MM.1S (cell line): Measurements from ENCODE around the gene DPH3.

Source experiments
- DNase-seq: peaks from one replicate; pipeline ENCODE4 v3.0.0-alpha.2; 2015
- H2AFZ ChIP-seq: fragments of 300-600 bp; sonication (generic); 2 replicates; pipeline ENCODE4 v1.6.0; 2016; ENCODE audit warnings: antibody characterized with exemption, low read length
- H3F3A ChIP-seq: fragments of 300-600 bp; sonication (generic); 2 replicates; pipeline ENCODE4 v1.6.1; 2016; ENCODE audit warnings: mild to moderate bottlenecking, antibody characterized with exemption, low read length, moderate library complexity, mixed read lengths; ENCODE audit not compliant: insufficient read depth
- H3K27ac ChIP-seq: fragments of 300-600 bp; sonication (generic); 2 replicates; pipeline ENCODE4 v1.5.1; 2016; ENCODE audit warnings: mild to moderate bottlenecking, low read length
- H3K27me3 ChIP-seq: fragments of 300-600 bp; sonication (generic); replicated peaks from 2 replicates; pipeline ENCODE4 v1.6.0; 2016; ENCODE audit warnings: low read length; ENCODE audit not compliant: insufficient read depth
- H3K36me3 ChIP-seq: fragments of 300-600 bp; sonication (generic); replicated peaks from 2 replicates; pipeline ENCODE4 v1.6.1; 2016; ENCODE audit warnings: mild to moderate bottlenecking, low read length, mixed read lengths; ENCODE audit not compliant: insufficient read depth
- H3K4me1 ChIP-seq: fragments of 300-600 bp; sonication (generic); 2 replicates; pipeline ENCODE4 v1.6.1; 2016; ENCODE audit warnings: low read length, mixed read lengths
- H3K4me2 ChIP-seq: fragments of 300-600 bp; sonication (generic); 2 replicates; pipeline ENCODE4 v1.6.0; 2016; ENCODE audit warnings: low read depth, low read length
- H3K4me3 ChIP-seq: fragments of 300-600 bp; sonication (generic); 2 replicates; pipeline ENCODE4 v1.5.1; 2016; ENCODE audit warnings: low read length, mixed read lengths
- H3K79me2 ChIP-seq: fragments of 300-600 bp; sonication (generic); 2 replicates; pipeline ENCODE4 v1.6.1; 2016; ENCODE audit warnings: mixed run types, low read length, mixed read lengths
- H3K9ac ChIP-seq: fragments of 300-600 bp; sonication (generic); 2 replicates; pipeline ENCODE4 v1.6.1; 2016; ENCODE audit warnings: low read length, mixed read lengths
- H3K9me2 ChIP-seq: fragments of 300-600 bp; sonication (generic); replicated peaks from 2 replicates; pipeline ENCODE4 v1.6.1; 2016; ENCODE audit warnings: mild to moderate bottlenecking, low read length, mixed read lengths; ENCODE audit not compliant: insufficient read depth
- H3K9me3 ChIP-seq: fragments of 300-600 bp; sonication (generic); replicated peaks from 2 replicates; pipeline ENCODE4 v1.6.1; 2016; ENCODE audit warnings: mild to moderate bottlenecking, low read length, mixed read lengths; ENCODE audit not compliant: insufficient read depth
- H4K20me1 ChIP-seq: fragments of 300-600 bp; sonication (generic); 2 replicates; pipeline ENCODE4 v1.6.1; 2016; ENCODE audit warnings: mild to moderate bottlenecking, low read length, moderate library complexity, mixed read lengths; ENCODE audit not compliant: insufficient read depth
- CTCF ChIP-seq: fragments of 300-600 bp; sonication (generic); IDR thresholded peaks from 2 replicates; pipeline ENCODE4 v1.5.1; 2016; ENCODE audit warnings: antibody characterized with exemption, low read length, mixed read lengths
- EZH2 ChIP-seq: fragments of 300-600 bp; sonication (generic); optimal IDR thresholded peaks from 2 replicates; pipeline ENCODE3; 2017; ENCODE audit warnings: low read depth, mild to moderate bottlenecking, antibody characterized with exemption, low read length, mixed read lengths
- EZH2phosphoT487 ChIP-seq: fragments of 300-600 bp; sonication (generic); IDR thresholded peaks from 2 replicates; pipeline ENCODE4 v1.6.1; 2018; ENCODE audit warnings: antibody characterized with exemption, low read length

The DPH3 gene

DNA sequence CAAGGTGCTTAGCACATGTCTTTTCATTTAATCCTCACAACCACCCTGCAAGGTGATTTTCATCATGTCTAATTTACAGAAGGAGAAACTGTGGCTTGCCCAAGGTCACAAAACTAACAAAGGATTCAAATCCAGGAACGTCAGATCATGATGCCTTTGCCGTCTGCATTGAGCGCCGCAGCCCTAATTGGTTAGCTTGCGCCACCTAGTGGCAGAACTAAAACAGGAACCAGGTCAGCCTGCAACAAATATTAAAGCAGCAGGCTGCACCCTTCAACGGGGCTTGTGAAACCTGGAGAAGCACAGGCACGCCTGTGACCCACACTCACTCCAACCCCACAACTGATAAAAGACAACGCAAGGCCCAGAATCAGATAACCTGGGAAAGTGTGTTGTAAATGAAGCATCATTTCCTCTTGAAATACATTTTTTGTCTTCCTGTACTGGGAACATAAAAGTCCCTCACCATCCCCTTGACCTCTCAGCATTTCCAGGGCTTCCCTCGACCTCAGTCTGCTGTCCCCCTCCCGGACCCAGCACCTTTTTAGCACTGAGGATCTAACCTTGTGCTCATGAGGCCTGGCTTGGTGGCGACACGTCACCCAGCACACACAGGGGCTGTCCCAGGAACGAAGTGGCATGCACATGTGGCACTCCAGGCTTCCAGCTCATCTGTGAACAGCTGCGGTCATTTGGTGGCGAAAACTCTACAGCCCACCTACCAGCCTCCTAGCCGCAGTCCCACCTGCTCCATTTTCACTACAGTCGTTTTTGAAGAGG lies 17.3 kb downstream of the DPH3 start:
- no peaks in the 10 kb centered on the region for H3K27me3 ChIP-seq
- no peaks in the 10 kb centered on the region for H4K20me1 ChIP-seq
- H3F3A ChIP-seq = no peaks in the 10 kb centered on the region
- H3K27ac ChIP-seq = no peak overlapping the region
- TF ChIP-seq CTCF = peak; percentile 96
- TF ChIP-seq EZH2phosphoT487 = no peak
- H3K9me3 ChIP-seq = no peaks in the 10 kb centered on the region
- H2AFZ ChIP-seq = peak overlapping the region; percentile 61
- no peaks in the 10 kb centered on the region for H3K4me1 ChIP-seq
- H3K9me2 ChIP-seq = no peaks in the 10 kb centered on the region
- H3K4me2 ChIP-seq = peak overlapping the region; percentile 15; the same call in 1 of the 2 replicates
- peak; percentile 80 for DNase-seq
- H3K4me3 ChIP-seq = no peak overlapping the region
- no peaks in the 10 kb centered on the region for H3K36me3 ChIP-seq
- H3K9ac ChIP-seq = no peak overlapping the region
- no peaks in the 10 kb centered on the region for H3K79me2 ChIP-seq

GRCh38 chr3:16245609-16246008 lies 19.1 kb downstream of the DPH3 start:
- Histone ChIP-seq H3K9ac (no peak overlapping the region), H2AFZ (no peak overlapping the region), H3F3A (no peaks in the 10 kb centered on the region), H3K36me3 (no peaks in the 10 kb centered on the region), H4K20me1 (no peaks in the 10 kb centered on the region), H3K79me2 (no peaks in the 10 kb centered on the region), H3K27me3 (no peaks in the 10 kb centered on the region), H3K4me2 (no peak overlapping the region), H3K4me3 (no peak overlapping the region), H3K4me1 (no peaks in the 10 kb centered on the region), H3K9me2 (no peaks in the 10 kb centered on the region), H3K27ac (no peak overlapping the region), H3K9me3 (no peaks in the 10 kb centered on the region)
- DNase-seq = no peak
- TF ChIP-seq EZH2phosphoT487 (no peak), EZH2 (no peak), CTCF (no peak)

DNA sequence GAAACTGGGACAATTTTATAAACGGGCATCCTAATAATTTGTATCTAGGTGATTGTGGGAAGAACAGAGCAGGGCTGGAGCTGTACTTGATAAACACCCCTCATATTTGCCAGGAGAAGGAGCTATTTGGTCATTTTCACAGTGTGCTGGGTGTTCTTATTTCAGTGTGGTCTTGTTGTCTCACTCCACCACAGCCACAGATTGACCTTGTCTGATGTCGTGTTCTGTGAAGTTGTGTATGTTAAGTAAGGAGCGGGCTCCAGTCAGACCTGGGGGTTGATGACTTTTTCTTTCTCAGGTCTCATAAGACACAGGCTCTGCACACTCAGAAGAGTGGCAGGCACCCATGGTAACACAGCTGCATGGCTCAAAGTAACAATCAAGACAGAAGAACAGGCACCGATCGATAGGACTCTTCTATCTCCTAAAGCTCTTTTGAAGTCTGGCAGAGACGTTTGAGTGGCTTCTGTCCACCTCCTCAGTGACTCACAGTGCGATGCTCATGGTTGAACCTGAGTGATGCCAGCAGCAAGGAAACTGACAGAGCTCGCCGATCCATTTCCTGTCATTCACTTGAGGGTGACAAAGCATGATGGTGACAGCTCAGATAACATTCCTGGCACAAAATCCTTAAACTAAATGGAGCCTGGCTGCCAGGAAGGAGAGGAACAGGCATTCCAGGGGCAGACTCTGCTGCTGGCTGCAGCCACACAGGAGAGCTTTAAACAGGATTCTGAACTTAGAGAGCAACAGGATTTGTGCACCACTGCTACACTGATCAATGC lies 20.8 kb downstream of the DPH3 start:
- Histone ChIP-seq H3K4me3 (no peak overlapping the region), H2AFZ (no peak overlapping the region), H3F3A (no peaks in the 10 kb centered on the region), H3K27me3 (no peaks in the 10 kb centered on the region), H3K9ac (no peak overlapping the region), H3K4me2 (no peak overlapping the region), H3K4me1 (no peaks in the 10 kb centered on the region), H3K79me2 (no peaks in the 10 kb centered on the region), H3K9me2 (no peaks in the 10 kb centered on the region), H3K27ac (no peak overlapping the region), H3K9me3 (no peaks in the 10 kb centered on the region), H4K20me1 (no peaks in the 10 kb centered on the region), H3K36me3 (no peaks in the 10 kb centered on the region)
- TF ChIP-seq EZH2phosphoT487 (no peak), CTCF (no peak), EZH2 (no peak)
- DNase-seq = no peak
